HG02588 (cell line): ENCODE measurements around the gene MIA3.

Experiments used
- ATAC-seq: cut with Tn5 transposase; IDR thresholded peaks from one replicate; pipeline ENCODE4 v1.9.1; 2021; ENCODE audit warnings: mild to moderate bottlenecking, moderate library complexity; ENCODE audit not compliant: unreplicated experiment

MIA3 gene

GRCh38 chr1:222617367-222617951 lies 438 bp upstream of the MIA3 start:
- peak; percentile 83 for ATAC-seq

- no peak for ATAC-seq
Measured at GRCh38 chr1:222618880-222619596, 1.1 kb downstream of the MIA3 start.

- peak; percentile 38 for ATAC-seq
Measured at GRCh38 chr1:222620566-222620965, 2.7 kb downstream of the MIA3 start.

GRCh38 chr1:222622765-222623164 lies 4.9 kb downstream of the MIA3 start:
- ATAC-seq, result no peak

- ATAC-seq, result no peak
Measured at GRCh38 chr1:222623458-222623857, 5.6 kb downstream of the MIA3 start.

GRCh38 chr1:222624214-222624613 lies 6.3 kb downstream of the MIA3 start:
- ATAC-seq, result no peak

- ATAC-seq, result no peak
Measured at GRCh38 chr1:222627232-222627631, 9.3 kb downstream of the MIA3 start.

GRCh38 chr1:222629921-222630535 lies 12.1 kb downstream of the MIA3 start:
- no peak for ATAC-seq

GRCh38 chr1:222631611-222632208 lies 13.8 kb downstream of the MIA3 start:
- ATAC-seq, result no peak

GRCh38 chr1:222632749-222633148 lies 14.9 kb downstream of the MIA3 start:
- no peak for ATAC-seq

- peak; percentile 86 for ATAC-seq
Measured at GRCh38 chr1:222634180-222635013, 16.5 kb downstream of the MIA3 start.

- ATAC-seq, result no peak
Measured at GRCh38 chr1:222641269-222641948, 23.5 kb downstream of the MIA3 start.

GRCh38 chr1:222642468-222642867 lies 24.6 kb downstream of the MIA3 start:
- no peak for ATAC-seq

- ATAC-seq, result no peak
Measured at GRCh38 chr1:222643606-222643937, 25.7 kb downstream of the MIA3 start.

GRCh38 chr1:222643938-222644635 lies 26.2 kb downstream of the MIA3 start:
- ATAC-seq, result peak; percentile 97

GRCh38 chr1:222644636-222644980 lies 26.7 kb downstream of the MIA3 start:
- ATAC-seq, result no peak

- ATAC-seq, result no peak
Measured at GRCh38 chr1:222652676-222653075, 34.8 kb downstream of the MIA3 start.

- peak; percentile 67 for ATAC-seq
Measured at GRCh38 chr1:222653178-222653827, 35.4 kb downstream of the MIA3 start.

GRCh38 chr1:222654849-222655248 lies 37.0 kb downstream of the MIA3 start:
- peak; percentile 94 for ATAC-seq
